Measurements from ENCODE around the gene LENG9. TPM values are rescaled to one million over a fixed set of nuclear protein-coding genes. Genes with fewer than 3 reads are reported as not detected.
A peak's percentile ranks its signal among the peaks of the same experiment; 100 is the strongest.

The LENG9 gene
- total RNA-seq, 2 experiments from 2014 or later: 1.8 to 6.0 TPM

DNA sequence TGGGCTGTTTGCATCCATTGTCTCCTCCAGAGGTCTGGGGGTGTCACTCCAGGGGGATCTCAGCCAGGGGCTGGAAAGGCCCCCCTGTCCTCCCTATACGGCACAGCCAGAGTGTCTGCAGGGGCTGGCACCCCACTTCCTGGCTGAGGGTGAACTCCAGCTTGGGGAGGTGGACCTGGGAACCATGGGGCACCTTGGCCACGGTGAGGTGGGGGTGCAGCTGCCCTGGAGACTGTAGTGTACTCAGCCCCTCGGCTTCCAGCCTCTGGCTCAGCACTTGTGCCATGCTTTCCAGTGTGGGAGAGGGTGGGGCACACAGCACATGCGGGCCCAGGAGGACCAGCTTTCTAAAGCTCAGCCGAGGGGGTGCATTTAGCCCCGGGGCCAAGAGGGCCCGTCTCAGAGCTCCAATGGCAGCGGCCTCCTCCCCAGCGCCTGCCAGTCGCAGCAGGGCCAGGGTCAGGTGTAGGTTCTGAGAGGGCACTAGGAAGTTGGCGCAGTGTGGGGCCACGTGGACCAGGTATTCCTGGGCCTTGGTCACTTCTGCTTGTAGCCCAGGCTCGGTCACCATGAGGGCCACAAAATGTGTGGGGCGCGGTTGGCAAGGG, 1.4 kb downstream of the LENG9 start:
- H3K27ac ChIP-seq (ENCODE audit: low read depth, low read length, poor library complexity, severe bottlenecking): peak overlapping the region; percentile 92
- H3K9me3 ChIP-seq (ENCODE audit: low read length): no peaks in the 10 kb centered on the region
- TF ChIP-seq EZH2phosphoT487 (IDR thresholded peaks at IDR 0.05; ENCODE audit: borderline replicate concordance, low read depth, low read length) (no peak), CTCF (conservative IDR thresholded peaks at IDR 0.05; ENCODE audit: low read length) (no peak)
- CTCF ChIA-PET (ENCODE audit: unreplicated experiment): no interaction called here
- DNase-seq (ENCODE audit: low spot score): no peak
- H4K20me1 ChIP-seq (ENCODE audit: insufficient read depth, low read length): no peaks in the 10 kb centered on the region; the same call in 1 of the 2 replicates
- POLR2A ChIA-PET: no interaction called here
- H3K9me2 ChIP-seq (ENCODE audit: insufficient read depth, low read length): no peaks in the 10 kb centered on the region
- no peaks in the 10 kb centered on the region for H3K79me2 ChIP-seq (ENCODE audit: insufficient read depth, low read depth, low read length)
- H2AFZ ChIP-seq (ENCODE audit: low read length): no peak overlapping the region
- intact Hi-C loops (cut with micrococcal nuclease; ENCODE audit: unreplicated experiment): no loop called here
- H3K4me1 ChIP-seq (ENCODE audit: insufficient read depth, low read length, poor library complexity, severe bottlenecking): peaks cover 20% of the 10 kb centered on the region
- peak overlapping the region; percentile 88 for H3K4me2 ChIP-seq (ENCODE audit: low read length)
- no TSS peak for BruUV-seq (replicated peaks)
- peak overlapping the region; percentile 76 for H3K4me3 ChIP-seq (ENCODE audit: low read depth, low read length, poor library complexity, severe bottlenecking)
- H3K36me3 ChIP-seq (ENCODE audit: insufficient read depth, low read length): peaks cover 54% of the 10 kb centered on the region

DNA sequence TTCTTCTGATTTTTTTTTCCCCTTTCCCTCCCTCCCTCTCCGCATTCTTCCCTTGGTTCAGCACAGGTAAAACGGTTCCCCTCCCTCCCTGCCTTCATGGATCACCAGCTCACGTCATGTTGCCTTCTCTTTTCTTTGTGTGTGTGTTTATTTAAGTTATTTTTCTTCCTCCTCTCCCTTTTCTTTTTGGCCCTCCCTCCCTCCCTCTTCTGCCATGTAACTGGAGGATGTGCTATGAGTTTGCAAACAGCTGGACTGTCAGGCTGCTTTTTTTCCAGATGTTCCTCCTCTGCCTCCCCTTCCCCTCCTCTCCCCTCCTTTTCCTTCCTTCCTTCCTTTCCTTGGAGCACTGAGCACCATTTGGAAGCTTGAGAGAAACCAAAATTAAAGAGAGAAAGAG, 2.0 kb downstream of the LENG9 start:
- H2AFZ ChIP-seq (ENCODE audit: low read length): no peak overlapping the region
- peaks cover 20% of the 10 kb centered on the region for H3K4me1 ChIP-seq (ENCODE audit: insufficient read depth, low read length, poor library complexity, severe bottlenecking)
- BruUV-seq (replicated peaks): no TSS peak
- peaks cover 59% of the 10 kb centered on the region for H3K36me3 ChIP-seq (ENCODE audit: insufficient read depth, low read length)
- no peaks in the 10 kb centered on the region; the same call in 1 of the 2 replicates for H4K20me1 ChIP-seq (ENCODE audit: insufficient read depth, low read length)
- intact Hi-C loops (cut with micrococcal nuclease; ENCODE audit: unreplicated experiment): no loop called here
- DNase-seq (ENCODE audit: low spot score): no peak
- no peaks in the 10 kb centered on the region for H3K9me3 ChIP-seq (ENCODE audit: low read length)
- H3K4me3 ChIP-seq (ENCODE audit: low read depth, low read length, poor library complexity, severe bottlenecking): no peak overlapping the region
- POLR2A ChIA-PET: no interaction called here
- no peak overlapping the region for H3K27ac ChIP-seq (ENCODE audit: low read depth, low read length, poor library complexity, severe bottlenecking)
- no peak for TF ChIP-seq CTCF (conservative IDR thresholded peaks at IDR 0.05; ENCODE audit: low read length)
- no peak for TF ChIP-seq EZH2phosphoT487 (IDR thresholded peaks at IDR 0.05; ENCODE audit: borderline replicate concordance, low read depth, low read length)
- CTCF ChIA-PET (ENCODE audit: unreplicated experiment): no interaction called here
- peak overlapping the region; percentile 88; the same call in 1 of the 2 replicates for H3K4me2 ChIP-seq (ENCODE audit: low read length)
- no peaks in the 10 kb centered on the region for H3K79me2 ChIP-seq (ENCODE audit: insufficient read depth, low read depth, low read length)
- H3K9me2 ChIP-seq (ENCODE audit: insufficient read depth, low read length): no peaks in the 10 kb centered on the region

- no peaks in the 10 kb centered on the region for H3K9me3 ChIP-seq (ENCODE audit: low read length)
- TSS peak; percentile 76 for BruUV-seq (replicated peaks)
- no peaks in the 10 kb centered on the region for H3K79me2 ChIP-seq (ENCODE audit: insufficient read depth, low read depth, low read length)
- DNase-seq (ENCODE audit: low spot score): no peak
- peaks cover 20% of the 10 kb centered on the region for H3K4me1 ChIP-seq (ENCODE audit: insufficient read depth, low read length, poor library complexity, severe bottlenecking)
- no peaks in the 10 kb centered on the region for H3K9me2 ChIP-seq (ENCODE audit: insufficient read depth, low read length)
- H2AFZ ChIP-seq (ENCODE audit: low read length): no peak overlapping the region
- H3K4me2 ChIP-seq (ENCODE audit: low read length): no peak overlapping the region
- intact Hi-C loops (cut with micrococcal nuclease; ENCODE audit: unreplicated experiment): no loop called here
- ChIA-PET POLR2A (no interaction called here), CTCF (ENCODE audit: unreplicated experiment) (no interaction called here)
- no peak overlapping the region for H3K4me3 ChIP-seq (ENCODE audit: low read depth, low read length, poor library complexity, severe bottlenecking)
- peaks cover 63% of the 10 kb centered on the region for H3K36me3 ChIP-seq (ENCODE audit: insufficient read depth, low read length)
- TF ChIP-seq EZH2phosphoT487 (IDR thresholded peaks at IDR 0.05; ENCODE audit: borderline replicate concordance, low read depth, low read length) (no peak), CTCF (conservative IDR thresholded peaks at IDR 0.05; ENCODE audit: low read length) (no peak)
- H3K27ac ChIP-seq (ENCODE audit: low read depth, low read length, poor library complexity, severe bottlenecking): no peak overlapping the region
- H4K20me1 ChIP-seq (ENCODE audit: insufficient read depth, low read length): no peaks in the 10 kb centered on the region; the same call in 1 of the 2 replicates
These were observed 2.4 kb downstream of the LENG9 start for GRCh38 chr19:54461210-54461609.
